ENCODE results near the gene ID3.

ID3 gene

GRCh38 chr1:23592209-23592892 lies 33.0 kb upstream of the ID3 start:
- TF ChIP-seq CTCF (IDR thresholded peaks at IDR 0.05) = no peak

- TF ChIP-seq CTCF (IDR thresholded peaks at IDR 0.05) = no peak
Measured at GRCh38 chr1:23591460-23592208, 32.3 kb upstream of the ID3 start.

GRCh38 chr1:23590058-23590783 lies 30.9 kb upstream of the ID3 start:
- no peak for TF ChIP-seq CTCF (IDR thresholded peaks at IDR 0.05)

- no peak for TF ChIP-seq CTCF (IDR thresholded peaks at IDR 0.05)
Measured at GRCh38 chr1:23589585-23589986, 30.3 kb upstream of the ID3 start.

GRCh38 chr1:23588749-23589548 lies 29.6 kb upstream of the ID3 start:
- TF ChIP-seq CTCF (IDR thresholded peaks at IDR 0.05) = no peak

GRCh38 chr1:23585321-23586022 lies 26.2 kb upstream of the ID3 start:
- no peak for TF ChIP-seq CTCF (IDR thresholded peaks at IDR 0.05)

Measured in LNCAP (cell line).